Omental fat pad (tissue), 4 donors: Measurements from ENCODE around the gene TACC2. TPM values are rescaled to one million over a fixed set of nuclear protein-coding genes. Genes with fewer than 3 reads are reported as not detected.

Experiments
- ATAC-seq: fragments of 150-250 bp; one replicate; pipeline ENCODE4 v1.9.1; 2016; ENCODE audit warnings: mild to moderate bottlenecking, moderate library complexity; ENCODE audit not compliant: low FRiP score
- DNase-seq: peaks from one replicate; pipeline ENCODE4 v3.0.0-alpha.2; 2019; ENCODE audit warnings: low spot score
- CTCF ChIP-seq, 3 donors: fragments of 450-650 bp; IDR thresholded peaks; one replicate each; pipeline ENCODE4 v1.5.1; 2016 to 2017; ENCODE audit warnings: antibody characterized with exemption in 3 of 3, mild to moderate bottlenecking in 3 of 3, moderate library complexity in 2 of 3
- total RNA-seq, 4 donors: library from RNA; depleted of rRNA; stranded (reverse); fragments of >200 nt; gene quantifications; one replicate each; pipeline ENCODE4 v1.1.0, GENCODE V29; 2016

The TACC2 gene
- total RNA-seq, 4 donors from 2014 or later = 23.8 to 33.6 (median 29.4) TPM

GRCh38 chr10:122186816-122187810 is 198.2 kb downstream of the TACC2 start:
- no peak for DNase-seq
- ATAC-seq = no peak
- TF ChIP-seq CTCF (IDR thresholded peaks at IDR 0.05) = no peak

- ATAC-seq (no peak), DNase-seq (no peak)
- no peak for TF ChIP-seq CTCF (IDR thresholded peaks at IDR 0.05)
Measured at GRCh38 chr10:122188706-122189105, 199.7 kb downstream of the TACC2 start.

- DNase-seq = no peak
- no peak for TF ChIP-seq CTCF (IDR thresholded peaks at IDR 0.05)
- no peak for ATAC-seq
Measured at GRCh38 chr10:122189185-122189584, 200.2 kb downstream of the TACC2 start.

- DNase-seq = no peak
- ATAC-seq = no peak
- TF ChIP-seq CTCF (IDR thresholded peaks at IDR 0.05) = no peak
Measured at GRCh38 chr10:122190176-122190943, 201.4 kb downstream of the TACC2 start.

- ATAC-seq (no peak), DNase-seq (no peak)
- no peak for TF ChIP-seq CTCF (IDR thresholded peaks at IDR 0.05)
Measured at GRCh38 chr10:122191936-122192541, 203.1 kb downstream of the TACC2 start.

- DNase-seq = no peak
- ATAC-seq = no peak
- no peak for TF ChIP-seq CTCF (IDR thresholded peaks at IDR 0.05)
Measured at GRCh38 chr10:122194251-122194650, 205.3 kb downstream of the TACC2 start.
